22Rv1 (cell line): ENCODE data around the gene PRKCB.

ENCODE experiments used
- ZFX ChIP-seq: fragments of 450-650 bp; IDR thresholded peaks from 2 replicates; pipeline ENCODE4 v1.6.1; 2017; ENCODE audit warnings: antibody characterized with exemption, borderline replicate concordance
- TF ChIP-seq, protein P1 (sequence below): fragments of 450-650 bp; IDR thresholded peaks from 2 replicates; pipeline ENCODE4 v1.5.1; 2017; ENCODE audit warnings: mild to moderate bottlenecking

DNA sequence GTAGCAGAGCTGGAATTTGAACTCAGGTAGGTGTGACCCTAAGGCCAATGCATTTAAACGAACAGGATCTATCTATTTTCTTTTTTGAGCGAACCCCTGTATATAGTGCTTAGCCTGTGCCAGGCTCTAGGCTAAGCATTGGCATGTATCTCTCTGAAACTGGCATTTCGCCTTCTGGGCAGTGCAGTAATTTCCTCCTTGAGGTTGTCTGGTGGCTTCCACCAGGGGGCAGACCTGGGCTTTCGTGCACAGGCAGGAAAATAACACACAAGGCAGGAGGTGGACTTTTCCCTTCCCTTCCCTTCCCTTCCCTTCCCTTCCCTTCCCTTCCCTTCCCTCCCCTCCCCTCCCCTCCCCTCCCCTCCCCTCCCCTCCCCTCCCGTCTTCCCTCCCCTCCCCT is 34.4 kb upstream of the PRKCB start:
- TF ChIP-seq, protein P1, sequence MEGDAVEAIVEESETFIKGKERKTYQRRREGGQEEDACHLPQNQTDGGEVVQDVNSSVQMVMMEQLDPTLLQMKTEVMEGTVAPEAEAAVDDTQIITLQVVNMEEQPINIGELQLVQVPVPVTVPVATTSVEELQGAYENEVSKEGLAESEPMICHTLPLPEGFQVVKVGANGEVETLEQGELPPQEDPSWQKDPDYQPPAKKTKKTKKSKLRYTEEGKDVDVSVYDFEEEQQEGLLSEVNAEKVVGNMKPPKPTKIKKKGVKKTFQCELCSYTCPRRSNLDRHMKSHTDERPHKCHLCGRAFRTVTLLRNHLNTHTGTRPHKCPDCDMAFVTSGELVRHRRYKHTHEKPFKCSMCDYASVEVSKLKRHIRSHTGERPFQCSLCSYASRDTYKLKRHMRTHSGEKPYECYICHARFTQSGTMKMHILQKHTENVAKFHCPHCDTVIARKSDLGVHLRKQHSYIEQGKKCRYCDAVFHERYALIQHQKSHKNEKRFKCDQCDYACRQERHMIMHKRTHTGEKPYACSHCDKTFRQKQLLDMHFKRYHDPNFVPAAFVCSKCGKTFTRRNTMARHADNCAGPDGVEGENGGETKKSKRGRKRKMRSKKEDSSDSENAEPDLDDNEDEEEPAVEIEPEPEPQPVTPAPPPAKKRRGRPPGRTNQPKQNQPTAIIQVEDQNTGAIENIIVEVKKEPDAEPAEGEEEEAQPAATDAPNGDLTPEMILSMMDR = peak; percentile 62
- TF ChIP-seq ZFX = no peak
